ENCODE measurements around the gene VSIG10L.

The VSIG10L gene

DNA sequence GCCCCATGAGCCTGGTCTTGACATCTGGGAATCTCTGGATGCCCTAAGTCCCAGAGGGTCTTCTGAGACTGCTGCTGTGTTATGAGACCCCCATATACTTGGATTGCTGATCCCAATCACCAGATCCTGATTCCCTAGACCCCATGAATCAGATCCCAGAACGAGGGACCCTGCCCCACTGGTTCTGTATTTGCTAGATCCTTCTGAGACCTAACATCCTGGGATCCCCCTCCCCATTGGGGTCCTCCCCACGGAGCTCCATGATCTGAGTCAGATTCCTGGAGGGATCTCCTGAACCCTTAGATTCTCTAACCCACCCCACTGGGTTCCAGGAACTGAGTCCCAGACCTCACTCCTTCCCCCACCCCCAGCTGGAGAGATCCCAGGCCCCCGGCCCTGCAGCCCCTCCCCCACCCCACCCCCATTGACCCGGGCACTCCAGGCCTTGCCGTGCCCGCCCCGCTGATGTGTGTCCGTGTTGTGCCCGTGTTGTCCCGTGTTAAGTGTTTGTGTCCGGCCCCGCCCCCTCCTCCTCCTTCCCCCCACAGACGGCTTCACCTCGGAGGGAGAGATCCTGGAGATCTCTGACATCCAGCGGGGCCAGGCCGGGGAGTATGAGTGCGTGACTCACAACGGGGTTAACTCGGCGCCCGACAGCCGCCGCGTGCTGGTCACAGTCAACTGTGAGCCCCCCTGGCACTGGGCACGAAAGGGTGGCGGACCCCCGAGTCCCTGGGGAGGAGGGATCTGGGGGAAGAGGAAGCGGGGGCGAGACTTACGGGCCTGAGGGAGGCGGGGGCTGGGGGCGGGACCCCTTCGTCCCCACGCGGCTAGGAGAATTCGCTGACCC, 15.5 kb downstream of the VSIG10L start:
- H3K27ac ChIP-seq: no peak overlapping the region
- TF ChIP-seq CTCF (conservative IDR thresholded peaks at IDR 0.05) (no peak), ZFX (IDR thresholded peaks at IDR 0.05) (no peak)

DNA sequence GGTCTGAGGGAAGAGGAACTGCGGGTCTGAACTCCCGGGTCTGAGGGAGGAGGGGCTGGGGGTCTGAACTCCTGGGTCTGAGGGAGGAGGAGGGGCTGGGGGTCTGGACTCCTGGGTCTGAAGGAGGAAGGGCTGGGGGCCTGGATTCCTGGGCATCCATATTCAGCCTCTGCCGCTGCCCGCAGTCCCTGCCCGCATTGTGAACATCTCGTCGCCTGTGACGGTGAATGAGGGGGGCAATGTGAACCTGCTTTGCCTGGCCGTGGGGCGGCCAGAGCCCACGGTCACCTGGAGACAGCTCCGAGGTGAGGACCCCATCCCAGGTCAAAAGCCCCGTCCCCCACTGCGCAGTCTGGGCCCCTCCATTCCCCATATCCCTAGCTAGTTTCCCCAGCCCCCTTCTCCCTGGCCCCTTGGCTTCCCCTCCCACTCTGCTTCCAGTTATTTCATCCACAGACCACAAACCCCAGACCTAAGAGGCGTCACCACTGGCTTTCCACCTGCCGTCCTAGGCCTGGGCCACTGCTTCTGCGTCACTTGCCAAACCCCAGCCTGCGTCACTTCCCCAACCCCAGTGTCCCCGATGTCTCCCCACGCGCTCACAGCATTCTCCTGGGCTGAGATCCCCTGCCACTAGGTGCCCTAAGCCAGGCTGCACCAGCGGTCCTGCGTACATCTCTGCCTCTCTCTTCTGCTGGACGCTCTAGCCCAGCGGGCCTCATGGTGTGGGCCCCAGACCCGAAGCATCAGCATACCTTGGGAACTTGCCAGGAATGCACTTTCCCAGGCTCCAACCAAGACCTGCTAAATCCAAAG, 16.6 kb downstream of the VSIG10L start:
- TF ChIP-seq CTCF (conservative IDR thresholded peaks at IDR 0.05) (no peak), ZFX (IDR thresholded peaks at IDR 0.05) (no peak)
- no peak overlapping the region for H3K27ac ChIP-seq

DNA sequence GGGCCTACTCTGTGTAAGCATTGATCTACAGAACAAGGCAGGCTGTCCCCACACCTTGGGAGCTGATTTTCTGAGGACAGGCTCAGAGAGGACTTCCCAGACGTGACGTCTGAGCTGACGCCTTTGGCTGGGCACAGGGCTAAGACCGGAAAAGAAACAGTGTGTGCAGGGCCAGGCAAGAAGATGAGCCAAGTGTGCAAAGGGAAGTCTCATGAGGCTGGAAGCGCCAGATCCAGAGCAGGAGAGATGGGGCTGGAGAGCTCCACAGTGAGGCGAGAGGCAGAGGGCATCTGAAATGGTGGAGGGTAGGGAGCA, 17.8 kb downstream of the VSIG10L start:
- H3K27ac ChIP-seq: no peak overlapping the region
- no peak for TF ChIP-seq CTCF (conservative IDR thresholded peaks at IDR 0.05)
- no peak for TF ChIP-seq ZFX (IDR thresholded peaks at IDR 0.05)

- TF ChIP-seq ZFX (IDR thresholded peaks at IDR 0.05) (no peak), CTCF (conservative IDR thresholded peaks at IDR 0.05) (no peak)
- H3K27ac ChIP-seq: no peak overlapping the region
These were observed 18.3 kb downstream of the VSIG10L start for GRCh38 chr19:51323481-51324166.

DNA sequence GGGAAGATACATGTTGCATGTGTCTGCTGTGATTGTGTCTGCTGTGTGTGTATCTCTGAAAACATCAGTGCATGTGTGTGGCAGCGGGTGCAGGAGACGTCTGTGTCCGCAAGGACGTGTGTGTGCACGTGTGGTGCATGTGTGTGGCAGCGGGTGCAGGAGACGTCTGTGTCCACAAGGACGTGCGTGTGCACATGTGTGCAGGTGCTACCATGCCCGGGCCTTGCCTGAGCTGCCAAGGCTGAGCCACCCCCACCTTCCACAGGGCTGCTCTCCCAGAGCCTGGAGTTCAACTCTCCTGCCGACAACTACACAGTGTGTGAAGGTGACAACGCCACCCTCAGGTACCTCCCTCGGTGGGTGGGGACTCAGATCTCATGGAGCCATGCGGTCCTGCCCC, 20.1 kb downstream of the VSIG10L start:
- H3K27ac ChIP-seq: no peak overlapping the region
- no peak for TF ChIP-seq CTCF (conservative IDR thresholded peaks at IDR 0.05)
- no peak for TF ChIP-seq ZFX (IDR thresholded peaks at IDR 0.05)

DNA sequence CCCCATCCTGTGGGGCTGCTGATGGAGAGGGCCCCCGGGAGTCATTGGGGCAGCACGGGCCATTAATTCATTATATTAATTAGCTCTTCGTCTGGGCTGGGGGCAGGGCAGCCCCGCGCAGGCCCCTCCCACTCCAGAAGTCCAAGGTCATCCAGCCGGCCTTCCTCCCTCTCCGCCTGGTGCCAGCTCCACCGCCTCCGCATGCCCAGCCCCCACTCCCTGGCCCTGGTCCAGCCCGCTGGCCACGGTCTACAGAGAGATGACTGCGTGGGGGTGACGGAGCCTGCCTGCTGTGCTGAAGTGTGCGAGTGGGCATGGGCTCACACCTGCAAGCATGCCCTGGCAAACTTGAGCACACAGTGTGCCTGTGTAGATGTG, 21.7 kb downstream of the VSIG10L start:
- no peak for TF ChIP-seq CTCF (conservative IDR thresholded peaks at IDR 0.05)
- TF ChIP-seq ZFX (IDR thresholded peaks at IDR 0.05): no peak
- H3K27ac ChIP-seq: no peak overlapping the region
